C1 segment of cervical spinal cord (tissue), 14 donors: ENCODE measurements around the gene SERINC3.
"Not testable (repeated sequence)": the region's sequence is repeated elsewhere in the genome, so short reads cannot be mapped to it uniquely, and the experiment has no call there.

Source experiments
- DNase-seq, 14 donors: peaks; one replicate each; lab custom pipeline; 2025; lab: John Stamatoyannopoulos, UW

The SERINC3 gene

GRCh38 chr20:44494266-44494665, 27.6 kb downstream of the SERINC3 start:
- no peak for DNase-seq

DNA sequence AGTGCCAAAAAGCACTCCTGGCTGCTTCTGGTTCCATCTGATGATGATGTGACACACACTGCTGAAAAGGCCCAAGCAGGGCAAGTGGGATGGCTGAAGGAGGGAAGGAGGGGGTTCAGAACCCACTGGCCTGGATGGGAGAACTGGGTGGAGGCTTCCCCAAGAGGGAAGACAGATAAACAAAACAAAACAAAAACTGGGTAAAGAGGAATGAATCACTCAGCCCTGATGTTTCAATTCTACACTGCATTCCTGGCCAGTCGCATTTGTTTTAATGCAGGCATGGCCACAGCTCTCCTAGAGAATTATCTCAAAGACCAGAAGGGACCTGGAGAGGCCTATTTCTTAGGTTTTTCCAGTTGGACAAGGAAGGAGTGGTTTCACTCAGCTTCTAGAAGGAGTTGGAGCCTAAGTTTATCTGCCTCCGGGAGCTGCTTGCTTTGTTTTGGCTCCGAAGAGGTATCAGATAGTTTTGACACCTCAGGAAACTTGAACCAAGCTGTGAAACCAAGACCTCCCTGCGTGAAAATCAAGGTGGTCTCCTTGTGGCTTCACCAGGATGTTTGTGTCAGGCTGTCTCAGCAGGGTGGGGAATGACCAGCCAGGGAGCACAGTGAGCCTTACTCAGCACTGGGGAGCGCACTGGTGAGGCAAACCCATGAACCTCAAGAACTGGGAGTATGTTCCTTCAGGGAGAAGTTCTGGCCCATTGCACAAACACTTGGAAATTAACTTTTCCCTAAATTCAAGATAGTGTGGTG, 30.1 kb downstream of the SERINC3 start:
- DNase-seq = no peak

- no peak for DNase-seq
Measured at GRCh38 chr20:44489931-44490330, 31.9 kb downstream of the SERINC3 start.

- no peak for DNase-seq
Measured at GRCh38 chr20:44489223-44489622, 32.6 kb downstream of the SERINC3 start.

GRCh38 chr20:44488551-44488950, 33.3 kb downstream of the SERINC3 start:
- DNase-seq = no peak

DNA sequence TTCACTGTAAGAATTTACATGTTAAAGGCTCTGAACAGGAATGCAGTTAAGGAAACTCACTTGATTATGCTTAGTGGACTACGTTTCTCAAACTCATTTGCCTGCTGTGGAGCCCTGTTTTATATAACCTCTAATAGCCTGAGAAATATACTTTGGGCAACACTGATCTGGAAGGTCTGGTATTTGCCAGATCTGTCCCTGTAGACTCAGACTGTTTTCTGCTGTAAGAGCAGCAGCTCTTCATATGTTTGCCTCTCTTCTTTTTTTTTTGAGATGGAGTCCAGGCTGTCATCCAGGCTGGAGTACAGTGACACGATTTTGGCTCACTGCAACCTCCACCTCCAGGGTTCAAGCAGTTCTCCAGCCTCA, 36.1 kb downstream of the SERINC3 start:
- no peak for DNase-seq

- no peak for DNase-seq
Measured at GRCh38 chr20:44485078-44485829, 36.6 kb downstream of the SERINC3 start.

- DNase-seq = no peak
Measured at GRCh38 chr20:44483112-44483511, 38.8 kb downstream of the SERINC3 start.

GRCh38 chr20:44481719-44482416, 40.0 kb downstream of the SERINC3 start:
- no peak for DNase-seq

DNA sequence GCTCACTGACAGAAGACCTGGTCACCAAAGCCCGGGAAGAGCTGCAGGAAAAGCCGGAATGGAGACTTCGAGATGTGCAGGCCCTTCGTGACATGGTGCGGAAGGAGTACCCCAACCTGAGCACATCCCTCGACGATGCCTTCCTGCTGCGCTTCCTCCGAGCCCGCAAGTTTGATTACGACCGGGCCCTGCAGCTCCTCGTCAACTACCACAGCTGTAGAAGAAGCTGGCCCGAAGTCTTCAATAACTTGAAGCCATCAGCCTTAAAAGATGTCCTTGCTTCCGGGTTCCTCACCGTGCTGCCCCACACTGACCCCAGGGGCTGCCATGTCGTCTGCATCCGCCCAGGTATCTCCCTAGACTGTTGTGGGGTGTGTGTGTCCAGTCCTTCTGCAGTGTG, 41.8 kb downstream of the SERINC3 start:
- no peak for DNase-seq

- DNase-seq = no peak
Measured at GRCh38 chr20:44479643-44480042, 42.2 kb downstream of the SERINC3 start.

DNA sequence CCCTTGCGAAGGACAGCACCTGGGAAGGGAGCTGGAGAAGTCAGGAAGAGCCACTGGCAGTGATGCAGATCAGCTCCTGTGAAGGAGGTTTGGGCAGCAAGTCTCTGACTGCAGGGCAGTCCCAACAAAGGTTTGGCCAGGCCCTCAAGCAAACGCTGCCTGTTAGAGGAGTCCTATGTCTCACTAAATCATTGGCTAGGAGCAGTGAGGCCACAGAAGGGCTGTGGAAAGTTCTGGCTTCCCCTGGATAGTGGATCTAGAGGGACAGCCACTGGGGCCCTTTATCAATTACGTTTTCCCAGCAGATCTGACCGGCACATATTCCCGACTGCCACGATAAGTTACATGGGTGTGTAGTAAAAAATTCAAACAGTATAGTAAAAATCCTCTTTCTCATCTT, 43.7 kb downstream of the SERINC3 start:
- no peak for DNase-seq

DNA sequence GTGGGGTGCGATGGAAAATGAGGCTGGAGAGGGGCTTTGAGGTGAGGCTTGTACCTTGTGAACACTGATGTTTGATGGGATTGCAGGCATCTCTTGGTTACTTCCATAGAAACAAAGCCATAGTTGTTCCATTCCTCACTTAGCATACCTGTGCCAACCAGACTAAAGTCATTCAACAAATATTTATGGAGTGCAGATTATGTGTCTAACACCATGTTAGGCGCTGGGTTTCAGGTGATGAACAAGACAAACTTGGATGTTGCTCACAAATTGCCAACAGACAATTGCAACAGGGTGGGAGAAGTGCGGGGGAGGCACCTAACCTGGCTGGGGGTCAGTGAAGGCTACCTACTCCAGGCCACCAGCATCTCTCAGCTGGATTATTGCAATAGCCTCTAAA, 44.7 kb downstream of the SERINC3 start:
- no peak for DNase-seq

GRCh38 chr20:44475694-44476560, 45.9 kb downstream of the SERINC3 start, which contains the start of gene TTPAL:
Gene TTPAL, plus strand, starts transcription at chr20:44475874. Its CDS starts 4,126 bp downstream, at chr20:44480000.
- peak; percentile 24 to 88 (median 74) for DNase-seq

- no peak for DNase-seq
Measured at GRCh38 chr20:44475372-44475693, 46.5 kb downstream of the SERINC3 start.

DNA sequence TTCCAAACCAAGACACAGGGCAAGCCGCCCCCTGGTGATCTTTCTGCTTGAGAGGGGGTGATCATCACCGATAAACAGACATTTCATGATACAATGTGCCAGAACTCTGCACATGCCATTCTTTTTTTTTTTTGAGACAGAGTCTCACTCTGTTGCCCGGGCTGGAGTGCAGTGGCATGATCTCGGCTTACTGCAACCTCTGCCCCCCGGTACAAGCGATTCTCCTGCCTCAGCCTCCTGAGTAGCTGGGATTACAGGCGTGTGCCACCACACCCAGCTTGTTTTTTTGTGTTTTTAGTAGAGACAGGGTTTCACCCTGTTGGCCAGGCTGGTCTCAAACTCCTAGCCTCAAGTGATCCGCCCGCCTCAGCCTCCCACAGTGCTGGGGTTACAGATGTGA, 49.6 kb downstream of the SERINC3 start:
- not testable (repeated sequence) for DNase-seq

- DNase-seq = peak in 1 of 14 donors; percentile 82
Measured at GRCh38 chr20:44471481-44471882, 50.4 kb downstream of the SERINC3 start.

DNA sequence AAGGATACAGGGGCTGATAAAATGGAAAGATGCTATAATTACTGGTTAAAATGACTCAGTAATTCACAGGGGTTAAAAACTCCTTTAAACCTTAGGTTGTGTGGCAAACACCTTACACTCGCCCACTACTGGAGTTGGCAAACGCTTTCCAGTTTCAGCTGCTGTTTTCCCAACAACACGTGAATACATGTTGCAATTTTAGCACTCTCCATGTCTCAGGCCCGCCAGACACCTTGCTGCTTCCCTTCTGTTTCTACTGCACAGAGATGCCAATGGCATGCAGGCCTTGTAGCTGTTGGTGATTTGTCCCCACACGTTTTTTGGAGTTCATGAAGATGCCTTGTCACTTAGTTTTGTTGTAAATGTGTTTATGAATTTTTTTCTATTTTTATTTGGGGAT, 51.5 kb downstream of the SERINC3 start:
- DNase-seq = peak in 1 of 14 donors; percentile 77

DNA sequence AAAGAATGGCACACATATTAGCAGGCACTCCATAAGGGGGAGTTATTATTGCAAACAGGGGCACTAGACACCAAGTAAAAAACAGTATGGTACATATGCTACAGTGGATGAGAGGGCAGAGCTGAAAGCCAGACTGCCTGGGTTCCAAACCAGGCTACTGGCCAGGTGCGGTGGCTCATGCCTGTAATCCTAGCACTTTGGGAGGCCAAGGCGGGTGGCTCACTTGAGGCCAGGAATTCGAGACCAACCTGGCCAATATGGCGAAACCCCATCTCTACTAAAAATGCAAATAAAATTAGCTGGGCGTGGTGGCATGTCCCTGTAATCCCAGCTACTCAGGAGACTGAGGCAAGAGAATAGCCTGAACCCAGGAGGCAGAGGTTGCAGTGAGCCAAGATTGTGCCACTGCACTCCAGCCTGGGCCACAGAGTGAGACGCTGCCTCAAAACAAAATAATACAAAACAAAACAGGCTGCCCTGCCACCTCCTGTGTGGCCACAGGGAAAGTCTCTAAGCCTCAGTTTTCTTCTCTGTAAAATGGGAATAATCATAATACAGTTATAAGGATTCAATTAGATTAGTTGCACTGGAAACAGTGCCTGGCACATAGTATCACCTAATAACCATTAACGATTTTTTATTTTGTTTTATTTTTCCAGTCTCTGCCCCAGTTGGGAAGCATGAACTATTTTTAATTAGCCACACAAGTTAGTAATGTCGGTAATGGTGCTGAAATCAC, 53.7 kb downstream of the SERINC3 start:
- no peak for DNase-seq

DNA sequence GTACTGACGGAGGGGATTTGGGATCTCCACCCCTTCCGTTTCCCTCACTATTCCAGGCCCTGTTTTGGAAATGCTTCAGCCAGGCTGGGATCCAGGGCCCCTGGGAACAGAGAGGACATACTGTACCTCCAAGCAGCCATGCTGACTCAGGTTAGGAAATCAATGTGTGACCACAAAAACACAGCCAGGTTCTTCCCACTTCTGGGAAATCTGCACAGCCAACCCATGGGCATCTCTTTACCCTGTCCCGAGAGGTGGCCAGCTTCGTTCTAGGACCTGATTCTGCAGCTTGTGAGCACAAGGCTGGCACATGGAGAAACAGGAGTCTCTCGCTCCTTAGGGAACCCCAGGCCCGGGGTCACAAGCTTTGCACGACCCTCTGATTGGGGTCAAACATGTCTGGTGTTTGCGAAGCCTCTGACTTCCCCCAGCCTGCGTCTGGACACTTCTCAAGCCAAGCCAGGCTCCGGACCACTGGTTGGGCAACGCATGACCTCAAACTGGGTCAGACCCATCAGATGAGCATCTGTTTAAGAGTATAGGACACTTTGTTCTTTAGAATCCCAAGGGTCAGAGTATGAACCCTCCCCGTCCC, 54.5 kb downstream of the SERINC3 start:
- DNase-seq = peak in 1 of 14 donors; percentile 54
